ENCODE results near the gene PIAS2. TPM values are rescaled to one million over a fixed set of nuclear protein-coding genes. Genes with fewer than 3 reads are reported as not detected.

The PIAS2 gene
- total RNA-seq, 4 donors from 2014 or later = 38.7 to 81.6 (median 42.3) TPM

DNA sequence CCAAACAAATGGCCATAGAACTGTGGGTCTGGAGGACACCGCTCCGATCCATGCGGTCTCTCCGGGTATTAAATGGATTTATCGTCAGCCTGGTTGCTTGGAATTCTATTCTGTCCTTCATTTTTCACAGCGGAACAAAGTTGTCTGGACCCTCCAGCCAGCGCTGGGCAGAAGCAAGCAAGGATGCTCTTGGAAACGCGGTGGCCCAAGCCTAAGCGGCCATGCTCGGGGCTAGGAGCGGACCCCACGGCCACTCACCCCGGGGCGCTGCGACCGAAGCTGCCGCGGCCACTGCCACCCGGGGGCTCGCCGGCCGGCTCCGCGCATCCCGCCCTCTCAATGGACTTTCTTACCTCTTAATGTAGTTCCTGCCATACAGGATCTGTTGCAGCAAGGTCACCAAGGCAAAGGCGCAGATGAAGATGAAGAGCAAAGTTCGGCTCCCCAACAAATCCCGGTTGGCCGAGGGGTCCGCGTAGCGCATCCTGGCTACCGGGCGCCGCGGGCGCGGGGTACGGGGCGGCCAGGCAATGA, 161.2 kb downstream of the PIAS2 start:
- no peak for DNase-seq
- intact Hi-C loops (cut with DNase I) = no loop called here
- no peak for TF ChIP-seq POLR2A (IDR thresholded peaks at IDR 0.05)
- TF ChIP-seq, protein P1, sequence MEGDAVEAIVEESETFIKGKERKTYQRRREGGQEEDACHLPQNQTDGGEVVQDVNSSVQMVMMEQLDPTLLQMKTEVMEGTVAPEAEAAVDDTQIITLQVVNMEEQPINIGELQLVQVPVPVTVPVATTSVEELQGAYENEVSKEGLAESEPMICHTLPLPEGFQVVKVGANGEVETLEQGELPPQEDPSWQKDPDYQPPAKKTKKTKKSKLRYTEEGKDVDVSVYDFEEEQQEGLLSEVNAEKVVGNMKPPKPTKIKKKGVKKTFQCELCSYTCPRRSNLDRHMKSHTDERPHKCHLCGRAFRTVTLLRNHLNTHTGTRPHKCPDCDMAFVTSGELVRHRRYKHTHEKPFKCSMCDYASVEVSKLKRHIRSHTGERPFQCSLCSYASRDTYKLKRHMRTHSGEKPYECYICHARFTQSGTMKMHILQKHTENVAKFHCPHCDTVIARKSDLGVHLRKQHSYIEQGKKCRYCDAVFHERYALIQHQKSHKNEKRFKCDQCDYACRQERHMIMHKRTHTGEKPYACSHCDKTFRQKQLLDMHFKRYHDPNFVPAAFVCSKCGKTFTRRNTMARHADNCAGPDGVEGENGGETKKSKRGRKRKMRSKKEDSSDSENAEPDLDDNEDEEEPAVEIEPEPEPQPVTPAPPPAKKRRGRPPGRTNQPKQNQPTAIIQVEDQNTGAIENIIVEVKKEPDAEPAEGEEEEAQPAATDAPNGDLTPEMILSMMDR (IDR thresholded peaks at IDR 0.05) = no peak
- H3K4me1 ChIP-seq = peaks cover 0 to 23% of the 10 kb centered on the region in 2 donors
- H3K9me3 ChIP-seq = no peaks in the 10 kb centered on the region
- peak overlapping the region in 1 of 3 donors; percentile 9 for H3K4me3 ChIP-seq (replicated peaks in 1 of 3)
- H3K27ac ChIP-seq = no peak overlapping the region
- 5 to 7% methylated on average over 27 to 31 of the region's 41 CpGs for WGBS, 2 donors
- H3K27me3 ChIP-seq = no peaks in the 10 kb centered on the region
- no peaks in the 10 kb centered on the region for H3K36me3 ChIP-seq

DNA sequence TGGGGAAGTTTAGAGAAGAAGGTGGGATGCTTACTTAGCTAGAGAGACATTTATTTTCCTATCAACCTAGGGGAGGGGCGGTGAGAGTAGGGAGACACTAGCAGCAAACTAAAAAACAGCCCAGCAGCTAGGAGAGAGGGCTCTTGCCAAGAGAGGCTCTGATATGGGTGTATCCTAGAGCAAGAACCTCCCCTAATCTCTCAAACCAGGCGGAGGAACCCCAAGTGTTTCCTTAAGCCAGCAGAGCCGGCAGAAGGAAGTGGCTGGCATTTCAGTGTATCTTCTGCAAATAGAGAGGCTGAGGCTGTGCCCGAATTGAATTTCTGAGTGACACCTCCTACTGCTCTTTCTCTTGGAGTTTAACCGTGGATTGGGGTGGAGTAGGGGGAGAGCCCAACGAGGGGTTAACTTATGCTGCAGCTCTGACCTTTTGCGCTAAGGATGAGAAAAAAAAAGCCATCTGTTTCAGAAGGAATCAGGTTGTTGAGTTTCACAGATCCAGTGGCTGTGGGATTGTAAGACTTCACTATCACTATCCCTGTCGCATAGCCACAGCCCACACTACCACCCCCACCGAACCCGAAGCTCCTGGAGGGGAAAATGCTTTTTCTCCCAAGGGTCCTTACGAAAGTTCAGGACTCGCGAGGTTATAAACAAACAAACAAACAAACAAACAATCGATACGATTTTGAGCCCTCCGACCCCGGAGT, 161.8 kb downstream of the PIAS2 start:
- H3K27me3 ChIP-seq = no peaks in the 10 kb centered on the region

DNA sequence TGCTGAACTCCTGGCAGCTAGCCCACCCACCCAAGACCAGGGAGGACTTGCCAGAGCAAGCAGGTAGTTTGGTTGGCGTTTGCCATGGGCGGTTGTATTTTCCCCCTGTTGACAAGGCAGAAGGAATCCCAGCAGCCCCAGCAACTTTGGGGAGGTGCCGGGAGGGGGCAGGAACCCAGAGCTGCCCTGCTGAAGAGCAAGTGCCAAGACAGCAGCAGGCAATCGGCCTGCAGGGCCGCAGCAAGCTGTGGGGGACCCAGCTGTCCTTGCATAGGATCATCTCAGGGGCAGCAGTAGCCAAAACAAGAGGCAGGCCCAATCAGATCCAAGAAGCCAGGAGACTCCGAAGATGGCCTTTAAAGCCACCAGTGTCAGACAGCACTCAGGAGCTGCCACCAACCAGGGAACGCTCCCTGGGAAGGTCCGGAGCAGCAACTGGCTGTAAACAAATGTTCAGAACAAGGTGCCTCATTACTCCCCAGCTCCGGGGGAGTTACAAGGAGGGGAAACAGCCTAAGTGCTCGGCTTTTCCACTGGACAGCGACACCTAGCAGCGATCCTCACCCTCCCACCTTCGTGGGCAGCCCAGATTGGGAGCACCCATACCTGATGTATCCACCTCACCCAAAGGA, 162.5 kb downstream of the PIAS2 start:
- no peaks in the 10 kb centered on the region for H3K9me3 ChIP-seq
- H3K36me3 ChIP-seq = no peaks in the 10 kb centered on the region
- no peak overlapping the region for H3K27ac ChIP-seq
- no peaks in the 10 kb centered on the region for H3K27me3 ChIP-seq
- TF ChIP-seq POLR2A (IDR thresholded peaks at IDR 0.05) = no peak
- TF ChIP-seq, protein P1 (IDR thresholded peaks at IDR 0.05) = no peak
- intact Hi-C loops (cut with DNase I) = no loop called here
- 59 to 63% methylated on average over 12 of the region's 13 CpGs for WGBS, 2 donors
- H3K4me1 ChIP-seq = peaks cover 0 to 23% of the 10 kb centered on the region in 2 donors
- H3K4me3 ChIP-seq (replicated peaks in 1 of 3) = no peak overlapping the region
- DNase-seq = no peak

More for the DNA sequence above, 161.8 kb downstream of the PIAS2 start:
- Histone ChIP-seq H3K4me1 (peaks cover 0 to 23% of the 10 kb centered on the region in 2 donors), H3K27ac (no peak overlapping the region), H3K36me3 (no peaks in the 10 kb centered on the region), H3K9me3 (no peaks in the 10 kb centered on the region), H3K4me3 (replicated peaks in 1 of 3) (no peak overlapping the region)
- intact Hi-C loops (cut with DNase I) = no loop called here
- TF ChIP-seq, protein P1 (IDR thresholded peaks at IDR 0.05) = no peak
- no peak for TF ChIP-seq POLR2A (IDR thresholded peaks at IDR 0.05)
- 14 to 17% methylated on average over 16 to 17 of the region's 17 CpGs for WGBS, 2 donors
- no peak for DNase-seq

DNA sequence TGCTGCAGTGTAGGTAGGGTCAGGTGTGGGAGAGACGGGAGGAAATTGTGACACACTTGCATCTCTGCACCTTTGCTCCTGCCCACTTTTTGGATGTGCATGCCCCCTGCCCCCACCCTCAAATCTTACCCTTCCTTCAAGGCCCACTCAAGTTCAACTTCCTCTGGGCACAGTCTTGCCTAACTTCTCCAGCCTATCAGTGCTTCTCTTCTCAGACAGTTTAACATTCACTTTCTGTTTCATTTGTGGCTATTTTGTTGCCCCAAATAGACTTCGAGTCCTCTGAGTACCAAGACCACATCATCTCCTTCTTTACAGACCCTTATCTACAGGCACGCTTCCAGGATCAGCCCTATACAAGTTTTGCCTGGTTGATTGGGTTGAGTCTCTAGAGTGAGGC, 163.1 kb downstream of the PIAS2 start:
- TF ChIP-seq, protein P1 (IDR thresholded peaks at IDR 0.05) = no peak
- H3K9me3 ChIP-seq = no peaks in the 10 kb centered on the region
- 79 to 89% methylated on average over 3 of the region's 3 CpGs for WGBS, 2 donors
- no peak overlapping the region for H3K27ac ChIP-seq
- intact Hi-C loops (cut with DNase I) = no loop called here
- H3K27me3 ChIP-seq = no peaks in the 10 kb centered on the region
- DNase-seq = no peak
- no peaks in the 10 kb centered on the region for H3K36me3 ChIP-seq
- peaks cover 0 to 23% of the 10 kb centered on the region in 2 donors for H3K4me1 ChIP-seq
- no peak overlapping the region for H3K4me3 ChIP-seq (replicated peaks in 1 of 3)

Other genes starting within 250 kb of the PIAS2 start
- gene ST8SIA5, start 160.5 kb downstream of the PIAS2 start, total RNA-seq = 1 to 10 TPM in 1 of 4 donors, under 1 TPM in 2, not detected in 1; 0.04 to 1.2 (median 0.24) TPM
- gene KATNAL2, start 95 bp upstream of the PIAS2 start, total RNA-seq = 100 to 1,000 TPM in 1 of 4 donors, 10 to 100 TPM in 3; 11.3 to 104 (median 63.3) TPM
- not detected for gene ELOA2, start 118.1 kb upstream of the PIAS2 start, total RNA-seq
- gene HDHD2, start 233.0 kb upstream of the PIAS2 start, total RNA-seq = 100 to 1,000 TPM in 1 of 4 donors, 10 to 100 TPM in 3; 39.8 to 114 (median 54.6) TPM